ENCODE measurements around the gene LRRC61. TPM values are rescaled to one million over a fixed set of nuclear protein-coding genes. Genes with fewer than 3 reads are reported as not detected.

Gene LRRC61
- total and polyA plus RNA-seq, 2 of the 13 experiments (the other 11 are each of a cell fraction or from before 2014, with no cell fraction given), result 33.0 to 34.8 TPM

GRCh38 chr7:150340024-150340749 lies 17.0 kb downstream of the LRRC61 start (continued):
- TF ChIP-seq SMAD1 (CRISPR knock-in tag; IDR thresholded peaks at IDR 0.05; ENCODE audit: borderline replicate concordance, low read depth) (0 out of 2 replicates have a peak, but pooled peaks have one; percentile 56), ASH2L (IDR thresholded peaks at IDR 0.05; ENCODE audit: insufficient read length, low read depth, low read length) (no peak), MEIS1 (CRISPR knock-in tag; IDR thresholded peaks at IDR 0.05; ENCODE audit: borderline replicate concordance) (no peak), ZNF550 (CRISPR knock-in tag; IDR thresholded peaks at IDR 0.05; ENCODE audit: borderline replicate concordance) (no peak), ZNF3 (CRISPR knock-in tag; IDR thresholded peaks at IDR 0.05) (no peak), ZKSCAN5 (CRISPR knock-in tag; IDR thresholded peaks at IDR 0.05) (peak; percentile 21; the same call in 1 of the 2 replicates), ZBTB40 (IDR thresholded peaks at IDR 0.05) (no peak), ZBTB40 (CRISPR knock-in tag; IDR thresholded peaks at IDR 0.05) (peak; percentile 39; the same call in 1 of the 2 replicates), BCL6 (CRISPR knock-in tag; IDR thresholded peaks at IDR 0.05) (peak; percentile 23; the same call in 1 of the 2 replicates), NFKB2 (CRISPR knock-in tag; IDR thresholded peaks at IDR 0.05; ENCODE audit: borderline replicate concordance) (peak; percentile 56; the same call in 1 of the 2 replicates), SKIL (CRISPR knock-in tag; IDR thresholded peaks at IDR 0.05; ENCODE audit: borderline replicate concordance) (peak; percentile 40; the same call in 1 of the 2 replicates), ATF1 (CRISPR knock-in tag; IDR thresholded peaks at IDR 0.05) (no peak), SP4 (CRISPR knock-in tag; IDR thresholded peaks at IDR 0.05) (peak; percentile 47; the same call in 1 of the 2 replicates), FOXP4 (CRISPR knock-in tag; IDR thresholded peaks at IDR 0.05) (no peak)

Data from HepG2 (cell line).